GM19238 (cell line): Measurements from ENCODE around the gene MYT1.

Source experiments
- DNase-seq: peaks from one replicate; pipeline ENCODE4 v3.0.0; 2011; ENCODE audit warnings: low spot score; ENCODE audit not compliant: insufficient read length

Gene MYT1

DNA sequence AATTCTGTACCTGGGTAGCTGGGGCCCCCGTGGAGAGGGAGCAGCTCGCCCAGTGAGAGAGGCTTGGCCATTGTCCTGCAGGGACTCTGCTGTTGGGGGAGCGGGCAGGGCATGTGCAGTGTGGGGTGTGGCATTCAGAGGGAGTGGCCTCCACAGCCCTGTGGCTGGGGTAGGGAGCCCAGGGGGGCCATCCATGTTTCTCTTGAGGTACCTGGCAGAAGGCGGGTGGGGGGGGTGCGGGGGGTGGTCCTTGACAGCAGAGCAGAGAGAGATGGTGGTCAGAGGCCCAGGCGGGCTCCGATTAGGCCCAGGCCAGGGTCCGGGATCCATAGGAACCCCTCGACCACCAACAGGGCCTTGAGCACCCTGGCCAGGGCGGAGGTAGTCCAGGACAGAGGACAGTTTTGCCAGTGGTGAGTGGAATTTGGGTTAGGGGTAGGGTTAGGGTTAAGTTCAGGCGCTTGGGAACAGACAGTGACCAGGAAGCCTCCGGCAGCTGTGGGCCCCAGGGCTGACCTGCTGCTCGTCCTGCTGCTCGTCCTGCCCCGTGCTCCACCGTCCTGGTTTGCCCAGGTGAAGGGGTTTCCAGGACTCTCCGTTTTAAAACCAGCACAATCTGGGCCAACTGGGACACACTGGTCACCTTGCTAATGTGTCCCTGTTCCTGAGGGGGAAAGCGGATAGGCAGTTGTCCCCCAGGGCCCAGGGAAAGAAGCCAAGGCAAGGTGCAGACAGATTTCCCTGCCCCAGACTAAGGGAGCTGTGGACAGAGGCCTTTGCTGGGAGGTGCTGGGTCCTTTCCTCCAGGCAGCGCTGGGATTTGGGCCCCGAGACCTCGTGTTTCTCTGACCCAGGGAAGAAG is 24.8 kb upstream of the MYT1 start:
- no peak for DNase-seq

DNA sequence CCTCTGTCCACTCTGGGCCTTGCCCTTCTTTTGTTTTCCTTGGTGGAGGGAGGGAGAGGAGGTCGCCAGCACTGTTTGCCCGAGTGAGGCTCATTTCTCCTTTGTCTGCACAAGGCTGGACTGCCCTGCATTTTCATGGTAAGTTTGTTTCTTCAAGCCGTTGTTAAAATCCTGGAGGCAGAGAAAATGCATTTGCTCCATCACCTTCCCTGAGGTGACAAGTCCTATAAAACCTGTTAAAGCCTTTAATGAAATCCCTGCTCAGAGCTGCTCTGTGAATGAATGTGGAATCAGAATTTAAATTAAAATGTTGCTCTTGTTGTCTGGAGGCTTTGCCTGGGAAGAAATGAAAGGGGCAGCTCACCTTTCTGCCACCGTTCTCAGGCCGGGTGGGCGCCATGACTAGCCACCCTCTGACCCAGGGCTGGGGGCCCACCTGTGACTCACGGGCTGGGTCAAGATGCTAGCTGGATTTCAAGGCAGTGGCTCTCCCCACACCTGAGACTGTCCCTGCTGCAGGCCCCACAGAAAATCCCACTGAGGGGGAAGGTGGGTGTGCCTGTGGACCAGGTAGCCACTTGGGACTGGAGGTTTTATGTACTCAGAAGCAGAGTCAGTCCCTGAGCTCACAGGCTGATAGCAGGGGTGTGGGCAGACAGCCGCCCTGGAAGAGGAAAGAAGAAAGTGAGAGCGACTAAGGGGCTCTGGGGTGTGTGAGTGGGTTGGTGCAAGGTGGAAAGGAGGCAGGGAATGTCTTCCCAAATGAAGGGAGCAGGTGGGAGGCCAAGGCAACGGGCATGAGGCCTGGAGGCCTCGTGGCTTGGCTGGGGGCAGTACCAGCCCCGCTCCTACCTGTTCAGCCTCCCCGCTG is 24.0 kb upstream of the MYT1 start:
- DNase-seq, result no peak

DNA sequence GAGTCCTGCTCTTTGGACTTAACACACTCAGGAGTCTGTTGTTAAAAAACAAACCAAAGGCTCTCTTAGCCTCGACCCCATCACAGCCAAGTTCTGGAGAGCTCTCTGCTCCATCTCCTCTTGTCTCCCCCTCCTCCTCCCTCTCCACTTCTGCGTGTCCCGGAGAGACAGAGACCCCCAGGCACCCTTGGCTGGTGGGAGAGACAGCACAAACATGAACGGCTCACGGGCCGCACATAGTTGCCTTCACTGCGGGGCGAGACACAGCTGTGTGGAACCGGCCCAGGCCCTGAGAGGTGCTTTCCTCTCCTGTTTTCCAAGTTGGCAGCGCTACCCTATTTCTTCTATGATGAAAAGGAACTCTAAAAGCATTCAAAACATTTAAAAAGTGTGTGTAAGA is 23.3 kb upstream of the MYT1 start:
- DNase-seq, result no peak

DNA sequence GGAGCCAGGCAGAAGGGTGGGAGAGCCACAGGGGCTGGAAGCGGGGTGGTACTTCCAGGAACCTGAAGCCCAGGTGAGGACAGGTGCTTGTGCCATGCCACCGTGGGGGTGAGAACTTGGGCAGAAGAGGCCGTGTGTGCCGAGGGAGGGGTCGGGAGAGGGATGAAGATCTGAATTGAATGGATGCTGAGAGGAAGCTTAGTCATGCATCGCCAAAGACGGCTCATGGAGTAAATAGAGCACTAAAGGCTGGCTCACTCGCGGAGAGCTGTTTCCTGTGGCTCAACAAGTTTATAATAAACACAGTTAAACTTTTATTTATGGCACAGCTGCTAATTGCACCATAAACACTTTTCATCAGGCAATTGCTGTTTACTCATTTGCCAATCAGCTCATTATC is 21.7 kb upstream of the MYT1 start:
- DNase-seq, result no peak

DNA sequence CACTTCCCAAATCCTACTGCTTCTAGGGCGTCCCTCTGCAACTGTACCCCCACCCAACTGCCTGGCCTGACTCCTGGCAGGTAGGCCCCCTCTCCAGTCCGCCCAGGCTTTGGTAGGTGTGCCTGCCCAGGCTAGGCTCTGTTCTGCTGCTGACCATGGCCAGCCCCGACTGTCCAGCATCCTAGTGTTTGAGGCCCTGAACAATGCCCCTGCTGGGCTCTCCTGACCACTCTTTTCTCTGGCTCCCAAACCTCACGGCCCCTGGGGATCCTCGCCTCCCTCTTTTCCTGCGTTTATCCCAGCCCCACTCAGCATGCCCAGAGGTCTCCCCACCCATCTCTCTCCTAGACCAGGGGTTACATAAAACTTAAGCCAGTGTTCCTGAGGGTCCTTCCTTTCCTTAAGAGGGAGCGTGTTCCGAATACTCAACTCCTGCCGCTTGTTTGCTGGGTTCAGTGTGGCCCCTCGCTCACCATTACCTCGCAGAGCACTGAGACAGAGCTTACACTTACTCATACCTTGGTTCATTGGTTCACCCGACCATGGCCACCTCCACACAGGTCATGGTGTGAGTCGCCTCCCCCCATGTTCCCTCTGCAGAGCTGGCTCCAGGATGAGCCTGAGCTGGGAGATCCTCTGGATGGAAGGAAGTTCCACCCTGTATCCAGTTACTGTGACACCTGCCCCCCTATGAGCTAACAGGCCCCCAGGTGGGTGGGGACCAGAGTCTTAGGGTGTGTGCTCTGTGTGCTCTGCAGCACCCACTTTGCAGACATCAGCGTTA is 21.0 kb upstream of the MYT1 start:
- no peak for DNase-seq

DNA sequence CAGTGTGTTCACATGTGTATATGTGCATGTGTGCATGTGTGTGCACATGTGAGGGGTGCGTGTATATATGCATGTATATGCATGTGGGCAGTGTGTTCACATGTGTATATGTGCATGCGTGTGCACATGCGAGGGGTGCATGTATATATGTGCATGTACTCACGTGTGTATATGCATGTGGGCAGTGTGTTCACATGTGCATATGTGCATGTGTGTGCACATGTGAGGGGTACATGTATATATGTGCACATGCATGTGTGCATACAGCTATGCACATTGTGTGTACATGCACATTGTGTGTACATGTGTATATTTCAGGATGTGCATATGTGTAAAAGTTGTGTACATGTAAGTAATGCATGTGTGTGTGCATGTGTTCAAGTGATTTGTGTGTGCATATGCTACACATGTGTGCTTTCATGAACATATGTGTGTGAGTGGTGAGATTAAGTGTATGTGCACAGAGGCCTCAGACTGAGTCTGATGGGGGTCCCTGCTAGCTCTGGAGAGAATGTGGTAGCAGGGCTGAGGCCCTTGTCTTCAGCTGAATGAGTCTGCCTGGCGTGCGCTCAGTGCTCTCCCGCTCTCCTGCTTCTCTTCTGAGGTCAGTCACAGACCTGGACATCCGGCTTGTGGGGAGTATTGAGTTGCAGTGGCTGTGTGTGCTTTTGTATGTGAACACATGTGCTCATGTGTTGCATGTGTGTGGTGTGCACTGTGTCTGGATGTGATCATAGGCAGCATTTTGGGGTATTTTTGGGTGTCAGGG is 19.9 kb upstream of the MYT1 start:
- no peak for DNase-seq

DNA sequence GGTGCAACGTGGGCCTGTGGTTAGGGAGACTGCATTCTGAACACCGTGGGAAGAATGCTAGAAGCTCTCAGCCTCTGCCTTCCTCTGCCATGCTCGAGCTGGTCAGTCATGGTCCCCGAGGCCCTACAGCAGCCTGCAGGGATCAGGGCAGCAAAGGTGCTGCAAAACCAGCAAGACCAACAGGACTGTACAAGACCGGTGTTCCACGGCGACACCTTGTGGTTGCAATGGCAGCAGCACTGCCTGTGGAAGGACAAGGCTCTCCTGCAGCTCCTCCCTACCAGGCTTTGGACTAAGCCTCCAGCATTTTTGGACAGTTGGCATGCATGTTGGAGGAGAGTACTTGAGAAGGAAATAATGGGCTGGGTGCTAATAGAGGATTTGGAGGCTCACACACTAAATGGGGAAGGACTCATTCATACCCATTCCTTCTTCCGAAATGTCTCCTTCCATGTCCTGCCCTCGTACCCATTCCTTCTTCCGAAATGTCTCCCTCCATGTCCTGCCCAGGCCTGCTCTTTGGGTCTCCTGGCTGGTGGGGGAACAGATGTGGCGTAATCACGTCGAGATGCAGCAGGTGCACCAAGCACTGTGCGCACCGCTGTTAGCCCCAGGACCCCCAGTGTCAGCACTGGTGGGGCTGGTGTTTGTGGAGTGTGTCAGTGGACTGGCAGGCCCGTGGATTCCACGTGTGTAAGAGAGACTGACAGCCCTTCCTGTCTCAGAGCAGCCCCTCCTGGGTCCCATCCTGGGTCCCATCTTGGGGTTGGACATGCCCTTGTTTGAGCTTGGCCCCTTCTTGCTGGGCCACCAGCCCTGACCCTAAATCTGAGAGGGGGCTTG is 18.6 kb upstream of the MYT1 start:
- DNase-seq, result no peak

DNA sequence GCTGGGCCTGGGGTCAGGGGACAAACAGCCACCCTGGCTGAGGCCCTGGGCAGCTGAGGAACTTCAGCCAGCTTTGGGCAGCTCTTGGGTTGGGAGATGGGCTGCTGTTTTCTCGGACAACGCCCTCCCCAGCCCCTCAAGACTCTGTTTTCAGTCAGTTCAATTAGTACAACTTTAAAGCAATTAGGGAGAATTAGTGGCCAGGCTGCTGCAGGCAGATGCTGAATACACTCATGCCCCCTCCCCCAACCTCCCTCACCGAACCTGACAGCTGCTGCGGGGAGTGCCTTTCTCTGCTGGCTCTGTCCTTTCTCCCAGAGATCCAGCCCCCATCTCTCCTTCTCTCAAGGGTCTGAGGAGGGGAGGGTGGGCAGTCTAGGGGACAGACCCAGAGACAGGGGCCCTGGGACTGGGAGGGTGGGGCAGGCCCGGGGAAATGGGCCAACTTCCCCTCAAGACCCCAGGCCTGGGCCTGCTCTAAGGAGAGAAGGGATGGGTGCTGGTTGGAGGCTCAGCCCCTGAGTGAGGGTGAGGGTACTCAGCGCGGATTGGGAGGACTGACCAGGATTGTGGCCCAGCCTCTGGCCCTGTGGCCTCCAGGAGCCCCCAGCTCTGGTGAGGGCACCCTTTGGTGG is 17.8 kb upstream of the MYT1 start:
- no peak for DNase-seq

DNA sequence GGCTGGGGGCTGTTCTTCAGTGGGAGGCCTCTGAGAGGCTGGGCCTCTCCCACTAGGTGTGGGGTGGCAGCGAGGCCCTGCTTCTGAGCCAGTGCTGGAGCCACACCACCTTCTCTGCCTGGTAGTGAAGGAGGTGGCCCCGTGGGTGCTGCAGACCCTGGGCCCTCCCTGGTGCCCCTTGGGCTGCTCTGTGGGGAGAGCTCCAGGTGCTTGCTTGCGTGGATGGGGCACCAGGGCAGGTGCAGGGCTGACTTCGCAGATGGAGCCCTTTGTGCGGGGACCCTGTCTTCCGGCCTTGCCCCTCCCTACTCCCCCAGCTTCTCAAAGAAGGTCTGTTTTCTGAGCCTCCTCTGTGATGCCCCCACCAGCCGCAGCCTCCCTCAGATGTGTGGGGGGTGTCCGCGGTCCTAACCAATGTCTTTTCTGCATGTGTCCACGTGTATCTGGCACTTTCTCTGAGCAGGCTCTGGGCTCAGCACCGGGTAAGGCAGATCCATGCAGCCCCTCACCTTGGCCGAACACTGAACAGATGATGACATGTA is 17.2 kb upstream of the MYT1 start:
- DNase-seq, result no peak

DNA sequence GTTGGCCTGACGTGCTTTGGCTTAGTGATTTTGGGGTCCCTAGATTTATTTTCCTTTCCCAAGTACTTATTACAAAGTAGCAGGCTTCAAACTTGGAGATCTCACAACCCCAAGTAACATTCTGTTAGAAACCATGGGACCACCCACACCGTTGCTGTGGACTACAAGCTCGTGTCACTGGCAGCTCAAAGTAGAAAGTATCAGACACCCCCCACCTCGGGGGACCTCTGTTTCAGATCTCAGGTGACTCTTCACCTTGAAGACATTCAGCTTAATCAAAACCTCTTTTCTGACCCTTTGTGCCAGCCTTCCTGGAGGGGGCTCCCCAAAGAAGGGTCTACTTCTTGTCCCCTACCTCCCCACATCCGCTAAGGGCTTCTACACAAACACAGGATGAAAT is 15.7 kb upstream of the MYT1 start:
- no peak for DNase-seq

DNA sequence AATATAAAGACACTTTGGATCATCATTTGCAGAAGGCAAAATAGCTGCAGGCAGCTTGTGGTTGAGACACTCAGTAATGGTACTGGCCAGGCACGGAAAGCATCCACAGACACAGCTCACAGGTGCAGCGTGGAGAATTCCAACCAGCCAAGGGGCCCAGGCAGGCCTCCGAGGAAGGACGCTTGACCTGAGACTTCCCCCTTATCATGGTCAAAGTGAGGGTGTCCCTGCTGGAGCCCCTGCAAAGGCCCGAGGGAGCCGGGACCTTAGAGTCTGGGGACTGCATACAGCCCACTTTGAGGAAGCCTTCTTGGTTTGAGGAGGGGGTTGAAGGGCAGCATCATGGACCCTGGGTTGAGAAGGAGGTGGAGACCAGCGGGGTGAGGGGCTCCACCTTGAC is 15.1 kb upstream of the MYT1 start:
- no peak for DNase-seq

DNA sequence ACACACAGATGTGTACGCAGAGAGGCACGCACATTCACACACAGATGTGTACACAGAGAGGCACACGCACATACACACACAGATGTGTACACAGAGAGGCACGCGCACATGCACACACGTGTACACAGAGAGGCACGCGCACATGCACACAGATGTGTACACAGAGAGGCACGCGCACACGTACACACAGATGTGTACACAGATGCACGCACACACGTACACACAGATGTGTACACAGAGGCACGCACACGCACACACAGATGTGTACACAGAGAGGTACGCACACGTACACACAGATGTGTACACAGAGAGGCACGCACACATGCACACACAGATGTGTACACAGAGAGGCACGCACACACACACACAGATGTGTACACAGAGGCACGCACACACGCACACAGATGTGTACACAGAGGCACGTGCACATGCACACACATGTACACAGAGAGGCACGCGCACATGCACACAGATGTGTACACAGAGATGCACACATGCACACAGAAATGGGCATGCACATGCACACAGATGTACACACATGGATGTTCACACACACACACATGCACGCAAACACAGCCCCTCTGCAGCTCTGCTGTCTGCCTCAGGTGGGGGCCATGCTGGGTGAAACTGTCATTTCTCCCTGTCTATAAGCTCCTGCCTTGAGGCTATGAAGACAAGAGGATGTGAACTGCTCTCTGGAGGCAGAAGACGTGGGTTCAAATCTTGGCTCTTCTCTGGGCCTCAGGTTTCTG is 14.3 kb upstream of the MYT1 start:
- no peak for DNase-seq

DNA sequence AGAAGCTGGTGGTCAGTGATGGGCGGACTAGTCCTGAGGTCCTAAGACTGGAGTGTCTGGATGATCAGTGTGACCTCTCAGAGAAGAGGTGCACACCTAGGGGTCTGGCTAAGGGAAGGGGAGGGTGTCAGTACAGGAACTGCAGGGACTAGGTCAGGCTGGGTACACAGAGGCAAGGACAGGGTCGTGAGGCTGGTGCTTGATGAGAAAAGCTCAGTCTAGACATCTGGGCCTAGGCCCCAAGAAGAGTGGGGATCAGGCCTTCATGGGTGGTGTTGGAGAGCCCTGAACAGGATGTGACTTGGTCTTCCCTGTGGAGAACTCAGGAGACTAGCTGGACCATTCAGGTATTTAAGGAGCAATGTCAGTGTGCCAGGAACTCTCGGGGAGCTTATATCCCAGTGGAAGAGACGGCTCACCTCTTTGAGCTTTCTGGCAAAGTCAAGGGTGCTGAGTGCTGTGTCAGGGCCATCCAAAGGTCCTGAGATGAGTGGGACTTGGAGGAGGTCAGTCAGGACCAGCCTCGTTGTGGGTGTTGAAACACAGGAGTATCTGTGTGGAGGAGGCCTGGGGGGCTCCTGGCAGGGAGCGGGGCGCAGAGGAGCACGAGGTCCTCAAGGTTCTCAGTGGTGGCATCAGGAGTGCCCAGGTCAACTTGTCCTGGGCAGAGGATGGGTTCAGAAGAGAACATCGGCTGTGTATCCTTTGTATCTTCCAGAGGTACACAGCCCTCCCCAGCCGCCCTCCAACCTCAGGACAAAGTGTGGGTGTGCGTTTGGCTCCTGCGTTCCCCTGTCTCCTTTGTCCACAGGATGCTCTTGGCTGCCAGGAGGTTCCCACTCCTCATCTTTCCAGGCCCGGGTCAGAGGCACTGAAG is 13.3 kb upstream of the MYT1 start:
- DNase-seq, result no peak

DNA sequence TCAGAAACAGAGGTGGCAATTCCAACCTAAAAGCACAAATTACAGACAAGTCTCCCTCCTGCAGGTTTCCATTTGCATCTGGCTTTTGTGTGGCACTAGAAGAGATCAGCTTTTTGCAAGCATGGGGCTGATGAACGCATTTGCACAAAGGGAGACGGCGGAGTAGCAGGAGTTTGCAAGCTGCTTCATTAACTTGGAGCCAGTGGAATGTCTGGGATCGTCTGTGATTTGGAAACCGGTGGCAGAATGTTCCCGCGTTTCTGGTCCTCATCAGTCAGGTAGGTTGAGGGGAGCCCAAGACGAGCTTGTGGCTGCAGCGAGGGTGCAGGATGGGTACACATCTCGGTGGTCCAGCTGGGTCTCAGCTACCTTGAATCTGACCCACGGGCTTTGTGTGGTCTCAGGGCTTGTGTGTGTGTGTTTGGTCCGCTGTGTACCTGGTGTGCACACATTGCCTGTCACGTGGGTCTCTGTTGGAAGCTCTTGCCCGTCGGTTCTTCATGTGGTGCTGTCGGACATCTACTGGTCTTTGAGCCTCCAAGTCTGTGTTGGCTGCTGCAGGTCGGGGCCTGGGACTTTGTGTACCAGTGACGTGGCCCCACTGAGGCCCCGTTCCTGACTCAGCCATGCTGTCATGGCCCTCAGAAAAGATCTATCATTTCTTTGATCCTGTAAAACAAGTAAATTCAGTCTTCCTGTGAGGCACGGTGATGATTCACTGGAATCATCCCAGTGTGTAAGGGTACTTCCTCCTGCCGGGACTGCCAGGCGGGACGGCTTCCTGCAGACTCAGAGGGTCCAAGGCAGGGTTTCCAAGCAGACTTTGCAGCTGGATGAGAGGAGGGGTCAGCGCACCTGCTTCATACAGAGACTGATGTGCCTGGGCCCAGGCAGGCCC is 12.4 kb upstream of the MYT1 start:
- DNase-seq, result no peak

DNA sequence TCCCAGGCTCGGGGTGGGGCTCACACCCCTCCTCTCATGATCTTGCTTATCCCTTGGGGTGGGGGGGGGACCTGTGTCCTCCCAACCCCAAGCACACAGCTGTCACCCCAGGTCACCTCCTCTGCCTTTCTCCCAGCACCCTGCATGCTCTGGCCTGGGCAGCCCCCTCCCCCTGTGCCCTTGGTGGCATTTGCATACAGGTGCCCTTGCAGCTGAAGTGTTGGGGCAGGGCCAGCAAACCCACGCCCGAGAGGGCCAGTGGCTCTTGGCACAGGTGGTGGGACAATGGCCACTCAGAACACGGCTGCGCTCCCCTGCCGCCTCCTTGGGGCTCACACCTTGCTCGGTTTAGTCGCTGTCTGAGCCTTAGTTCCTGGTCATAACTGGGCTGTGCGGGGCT is 11.3 kb upstream of the MYT1 start:
- no peak for DNase-seq

DNA sequence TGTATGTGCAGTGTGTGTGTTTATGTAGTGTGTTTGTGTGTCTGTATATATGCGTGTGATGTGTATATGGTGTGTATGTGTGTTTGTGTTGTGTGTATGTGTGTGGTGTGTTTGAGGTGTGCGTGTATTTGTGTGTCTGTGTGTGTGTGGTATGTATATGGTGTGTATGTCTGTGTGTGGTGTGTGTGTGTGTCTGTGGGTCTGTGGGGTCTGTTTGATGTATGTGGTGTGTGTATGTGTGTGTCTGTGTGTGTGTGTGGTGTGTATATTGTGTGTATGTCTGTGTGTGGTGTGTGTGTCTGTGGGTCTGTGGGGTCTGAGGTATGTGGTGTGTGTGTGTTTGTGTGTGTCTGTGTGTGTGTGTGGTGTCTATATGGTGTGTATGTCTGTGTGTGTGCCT is 10.8 kb upstream of the MYT1 start:
- DNase-seq, result no peak
